ENCODE measurements around the gene RAB3B.
A peak's percentile ranks its signal among the peaks of the same experiment; 100 is the strongest.
"Not testable (repeated sequence)": the region's sequence is repeated elsewhere in the genome, so short reads cannot be mapped to it uniquely, and the experiment has no call there.

The RAB3B gene

GRCh38 chr1:51990478-51990965 is at the start of gene RAB3B:
Gene RAB3B (minus strand): TSS chr1:51990700. CDS start chr1:51977117, 13,583 bp downstream.
- peak; percentile 84 for DNase-seq (ENCODE audit: low spot score)

GRCh38 chr1:52037909-52038308 is 47.4 kb upstream of the RAB3B start:
- no peak for DNase-seq (ENCODE audit: low spot score)

GRCh38 chr1:52037402-52037814 is 46.9 kb upstream of the RAB3B start:
- peak; percentile 42 for DNase-seq (ENCODE audit: low spot score)

GRCh38 chr1:52034050-52034384 is 43.5 kb upstream of the RAB3B start:
- no peak for DNase-seq (ENCODE audit: low spot score)

GRCh38 chr1:52033190-52034049 is 42.9 kb upstream of the RAB3B start, which contains the start of gene KTI12:
Gene KTI12 (minus strand): TSS chr1:52033810. CDS start chr1:52033761, 49 bp downstream.
- DNase-seq (ENCODE audit: low spot score), result peak; percentile 87

- no peak for DNase-seq (ENCODE audit: low spot score)
Measured at GRCh38 chr1:52032785-52033131, 42.3 kb upstream of the RAB3B start.

GRCh38 chr1:52032124-52032784 is 41.8 kb upstream of the RAB3B start:
- peak; percentile 14 for DNase-seq (ENCODE audit: low spot score)

GRCh38 chr1:52028839-52029238 is 38.3 kb upstream of the RAB3B start:
- not testable (repeated sequence) for DNase-seq (ENCODE audit: low spot score)

GRCh38 chr1:52028328-52028727 is 37.8 kb upstream of the RAB3B start:
- DNase-seq (ENCODE audit: low spot score), result no peak

GRCh38 chr1:52026278-52026677 is 35.8 kb upstream of the RAB3B start:
- no peak for DNase-seq (ENCODE audit: low spot score)

GRCh38 chr1:52022133-52022532 is 31.6 kb upstream of the RAB3B start:
- no peak for DNase-seq (ENCODE audit: low spot score)

- no peak for DNase-seq (ENCODE audit: low spot score)
Measured at GRCh38 chr1:52008071-52008809, 17.7 kb upstream of the RAB3B start.

GRCh38 chr1:52007215-52008002 is 16.9 kb upstream of the RAB3B start:
- DNase-seq (ENCODE audit: low spot score), result no peak

GRCh38 chr1:52006081-52006553 is 15.6 kb upstream of the RAB3B start:
- DNase-seq (ENCODE audit: low spot score), result not testable (repeated sequence)

GRCh38 chr1:52005548-52005947 is 15.0 kb upstream of the RAB3B start:
- DNase-seq (ENCODE audit: low spot score), result not testable (repeated sequence)

- DNase-seq (ENCODE audit: low spot score), result no peak
Measured at GRCh38 chr1:52003877-52004276, 13.4 kb upstream of the RAB3B start.

GRCh38 chr1:52002038-52002917 is 11.8 kb upstream of the RAB3B start:
- peak; percentile 72 for DNase-seq (ENCODE audit: low spot score)

GRCh38 chr1:51998701-51999100 is 8.2 kb upstream of the RAB3B start:
- no peak for DNase-seq (ENCODE audit: low spot score)

- DNase-seq (ENCODE audit: low spot score), result peak; percentile 65
Measured at GRCh38 chr1:51997974-51998382, 7.5 kb upstream of the RAB3B start.
